Measurements from ENCODE around the gene NADSYN1. TPM values are rescaled to one million over a fixed set of nuclear protein-coding genes. Genes with fewer than 3 reads are reported as not detected.

NADSYN1 gene
- total RNA-seq, 1 experiment from 2014 or later: 45.1 TPM

- TF ChIP-seq ETV6 (CRISPR knock-in tag; IDR thresholded peaks at IDR 0.05) (no peak), NR2C2 (CRISPR knock-in tag; IDR thresholded peaks at IDR 0.05) (no peak), ZNF138 (CRISPR knock-in tag; conservative IDR thresholded peaks at IDR 0.05) (no peak), ZNF263 (CRISPR knock-in tag; IDR thresholded peaks at IDR 0.05; ENCODE audit: low read depth) (no peak), NFE2L1 (CRISPR knock-in tag; IDR thresholded peaks at IDR 0.05) (no peak)
Measured at GRCh38 chr11:71478528-71478840, 25.5 kb downstream of the NADSYN1 start (continued).

GRCh38 chr11:71481101-71481960 is 28.3 kb downstream of the NADSYN1 start:
- Mint-ChIP-seq H3K27ac (no peak overlapping the region), H3K27me3 (ENCODE audit: low read depth) (no peaks in the 10 kb centered on the region), H3K4me3 (no peak overlapping the region), H3K9me3 (peaks cover 4% of the 10 kb centered on the region; the same call in 1 of the 2 replicates), H3K4me1 (peaks cover 10% of the 10 kb centered on the region), H3K36me3 (peaks cover 62% of the 10 kb centered on the region)
- POLR2A ChIA-PET: no interaction called here
- no peak for TF ChIP-seq ZNF232 (CRISPR knock-in tag; IDR thresholded peaks at IDR 0.05)
- TF ChIP-seq ELF4 (CRISPR knock-in tag; IDR thresholded peaks at IDR 0.05; ENCODE audit: low read depth): no peak
- no peak for TF ChIP-seq NFE2L1 (CRISPR knock-in tag; IDR thresholded peaks at IDR 0.05)
- no peak for TF ChIP-seq FOXJ3 (CRISPR knock-in tag; IDR thresholded peaks at IDR 0.05; ENCODE audit: borderline replicate concordance)
- TF ChIP-seq FOXP1 (CRISPR knock-in tag; IDR thresholded peaks at IDR 0.05; ENCODE audit: borderline replicate concordance): no peak
- no peak for TF ChIP-seq PREB (CRISPR knock-in tag; IDR thresholded peaks at IDR 0.05; ENCODE audit: borderline replicate concordance)
- TF ChIP-seq, protein P1, sequence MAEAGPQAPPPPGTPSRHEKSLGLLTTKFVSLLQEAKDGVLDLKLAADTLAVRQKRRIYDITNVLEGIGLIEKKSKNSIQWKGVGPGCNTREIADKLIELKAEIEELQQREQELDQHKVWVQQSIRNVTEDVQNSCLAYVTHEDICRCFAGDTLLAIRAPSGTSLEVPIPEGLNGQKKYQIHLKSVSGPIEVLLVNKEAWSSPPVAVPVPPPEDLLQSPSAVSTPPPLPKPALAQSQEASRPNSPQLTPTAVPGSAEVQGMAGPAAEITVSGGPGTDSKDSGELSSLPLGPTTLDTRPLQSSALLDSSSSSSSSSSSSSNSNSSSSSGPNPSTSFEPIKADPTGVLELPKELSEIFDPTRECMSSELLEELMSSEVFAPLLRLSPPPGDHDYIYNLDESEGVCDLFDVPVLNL (CRISPR knock-in tag; IDR thresholded peaks at IDR 0.05; ENCODE audit: borderline replicate concordance, low read depth): no peak
- TF ChIP-seq IRF2 (CRISPR knock-in tag; IDR thresholded peaks at IDR 0.05; ENCODE audit: borderline replicate concordance, low read depth): no peak
- TF ChIP-seq, protein P2, sequence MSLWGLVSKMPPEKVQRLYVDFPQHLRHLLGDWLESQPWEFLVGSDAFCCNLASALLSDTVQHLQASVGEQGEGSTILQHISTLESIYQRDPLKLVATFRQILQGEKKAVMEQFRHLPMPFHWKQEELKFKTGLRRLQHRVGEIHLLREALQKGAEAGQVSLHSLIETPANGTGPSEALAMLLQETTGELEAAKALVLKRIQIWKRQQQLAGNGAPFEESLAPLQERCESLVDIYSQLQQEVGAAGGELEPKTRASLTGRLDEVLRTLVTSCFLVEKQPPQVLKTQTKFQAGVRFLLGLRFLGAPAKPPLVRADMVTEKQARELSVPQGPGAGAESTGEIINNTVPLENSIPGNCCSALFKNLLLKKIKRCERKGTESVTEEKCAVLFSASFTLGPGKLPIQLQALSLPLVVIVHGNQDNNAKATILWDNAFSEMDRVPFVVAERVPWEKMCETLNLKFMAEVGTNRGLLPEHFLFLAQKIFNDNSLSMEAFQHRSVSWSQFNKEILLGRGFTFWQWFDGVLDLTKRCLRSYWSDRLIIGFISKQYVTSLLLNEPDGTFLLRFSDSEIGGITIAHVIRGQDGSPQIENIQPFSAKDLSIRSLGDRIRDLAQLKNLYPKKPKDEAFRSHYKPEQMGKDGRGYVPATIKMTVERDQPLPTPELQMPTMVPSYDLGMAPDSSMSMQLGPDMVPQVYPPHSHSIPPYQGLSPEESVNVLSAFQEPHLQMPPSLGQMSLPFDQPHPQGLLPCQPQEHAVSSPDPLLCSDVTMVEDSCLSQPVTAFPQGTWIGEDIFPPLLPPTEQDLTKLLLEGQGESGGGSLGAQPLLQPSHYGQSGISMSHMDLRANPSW (CRISPR knock-in tag; conservative IDR thresholded peaks at IDR 0.05; ENCODE audit: low read depth): no peak
- TF ChIP-seq CREB1 (CRISPR knock-in tag; IDR thresholded peaks at IDR 0.05): no peak
- no peak for ATAC-seq
- no peak for DNase-seq (ENCODE audit: low spot score)
- CTCF ChIA-PET: no interaction called here

DNA sequence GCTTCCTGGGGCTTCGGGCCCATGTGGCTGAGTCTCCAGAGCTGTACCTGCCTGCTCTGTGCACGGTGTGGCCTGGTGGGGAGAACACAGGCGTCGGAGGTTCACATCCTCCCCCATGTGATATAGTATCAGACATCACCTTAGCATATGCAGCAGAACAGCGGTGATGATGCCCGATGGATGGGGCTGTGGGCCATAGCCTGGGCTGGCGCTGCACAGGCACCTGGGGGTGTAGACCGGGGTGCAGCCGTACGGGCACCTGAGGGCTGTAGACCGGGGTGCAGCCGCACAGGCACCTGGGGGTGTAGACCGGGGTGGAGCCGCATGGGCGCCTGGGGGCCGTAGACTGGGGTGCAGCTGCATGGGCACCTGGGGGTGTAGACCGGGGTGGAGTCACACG is 29.2 kb downstream of the NADSYN1 start:
- no peak for DNase-seq (ENCODE audit: low spot score)
- ChIA-PET CTCF (no interaction called here), POLR2A (no interaction called here)
- Mint-ChIP-seq H3K4me1 (peaks cover 8% of the 10 kb centered on the region), H3K36me3 (peaks cover 61% of the 10 kb centered on the region), H3K4me3 (no peak overlapping the region), H3K27ac (no peak overlapping the region), H3K9me3 (peaks cover 4% of the 10 kb centered on the region; the same call in 1 of the 2 replicates), H3K27me3 (ENCODE audit: low read depth) (no peaks in the 10 kb centered on the region)
- ATAC-seq: no peak
- TF ChIP-seq TEAD1 (CRISPR knock-in tag; IDR thresholded peaks at IDR 0.05) (no peak), AR (CRISPR knock-in tag; IDR thresholded peaks at IDR 0.05) (no peak), SP1 (CRISPR knock-in tag; conservative IDR thresholded peaks at IDR 0.05) (no peak), ETV6 (CRISPR knock-in tag; IDR thresholded peaks at IDR 0.05) (no peak), ATF1 (CRISPR knock-in tag; IDR thresholded peaks at IDR 0.05) (no peak), MXD4 (CRISPR knock-in tag; IDR thresholded peaks at IDR 0.05; ENCODE audit: borderline replicate concordance) (no peak), HMGA2 (CRISPR knock-in tag; IDR thresholded peaks at IDR 0.05) (no peak)
- TF ChIP-seq, protein P1 (CRISPR knock-in tag; IDR thresholded peaks at IDR 0.05; ENCODE audit: borderline replicate concordance, low read depth): no peak
- TF ChIP-seq, protein P3, sequence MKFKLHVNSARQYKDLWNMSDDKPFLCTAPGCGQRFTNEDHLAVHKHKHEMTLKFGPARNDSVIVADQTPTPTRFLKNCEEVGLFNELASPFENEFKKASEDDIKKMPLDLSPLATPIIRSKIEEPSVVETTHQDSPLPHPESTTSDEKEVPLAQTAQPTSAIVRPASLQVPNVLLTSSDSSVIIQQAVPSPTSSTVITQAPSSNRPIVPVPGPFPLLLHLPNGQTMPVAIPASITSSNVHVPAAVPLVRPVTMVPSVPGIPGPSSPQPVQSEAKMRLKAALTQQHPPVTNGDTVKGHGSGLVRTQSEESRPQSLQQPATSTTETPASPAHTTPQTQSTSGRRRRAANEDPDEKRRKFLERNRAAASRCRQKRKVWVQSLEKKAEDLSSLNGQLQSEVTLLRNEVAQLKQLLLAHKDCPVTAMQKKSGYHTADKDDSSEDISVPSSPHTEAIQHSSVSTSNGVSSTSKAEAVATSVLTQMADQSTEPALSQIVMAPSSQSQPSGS (CRISPR knock-in tag; IDR thresholded peaks at IDR 0.05; ENCODE audit: borderline replicate concordance, low read depth): no peak

Data from WTC11 (cell line).